Activated T-cell treated with anti-CD3 and anti-CD28 coated beads for 1 hour (primary cell): ENCODE results near the gene TIMM44.
"Not testable (repeated sequence)": the region's sequence is repeated elsewhere in the genome, so short reads cannot be mapped to it uniquely, and the experiment has no call there.

Experiments
- DNase-seq: peaks from one replicate; pipeline ENCODE4 v3.0.0-alpha.2; 2020; ENCODE audit warnings: low read depth

The TIMM44 gene

GRCh38 chr19:7925171-7925851 lies 18.2 kb downstream of the TIMM44 start:
- DNase-seq, result peak; percentile 73

- no peak for DNase-seq
Observed at GRCh38 chr19:7924651-7925170, 18.8 kb downstream of the TIMM44 start.

GRCh38 chr19:7924241-7924640 lies 19.2 kb downstream of the TIMM44 start:
- no peak for DNase-seq

- no peak for DNase-seq
Observed at GRCh38 chr19:7923295-7924191, 19.9 kb downstream of the TIMM44 start.

- DNase-seq, result no peak
Observed at GRCh38 chr19:7922836-7923195, 20.6 kb downstream of the TIMM44 start.

- DNase-seq, result no peak
Observed at GRCh38 chr19:7921967-7922835, 21.3 kb downstream of the TIMM44 start.

GRCh38 chr19:7921302-7921966 lies 22.0 kb downstream of the TIMM44 start:
- no peak for DNase-seq

GRCh38 chr19:7920519-7921301 lies 22.8 kb downstream of the TIMM44 start:
- DNase-seq, result peak; percentile 100

- DNase-seq, result peak; percentile 95
Observed at GRCh38 chr19:7919610-7920518, 23.6 kb downstream of the TIMM44 start, which contains the start of gene SNAPC2. Gene SNAPC2 (plus strand): TSS chr19:7920338. CDS start chr19:7920367, 29 bp downstream.

GRCh38 chr19:7918615-7919421 lies 24.6 kb downstream of the TIMM44 start:
- no peak for DNase-seq

- DNase-seq, result not testable (repeated sequence)
Observed at GRCh38 chr19:7918062-7918614, 25.3 kb downstream of the TIMM44 start.

GRCh38 chr19:7917267-7918061 lies 26.0 kb downstream of the TIMM44 start:
- DNase-seq, result peak; percentile 47

GRCh38 chr19:7916955-7917266 lies 26.6 kb downstream of the TIMM44 start:
- DNase-seq, result no peak

- no peak for DNase-seq
Observed at GRCh38 chr19:7916103-7916954, 27.1 kb downstream of the TIMM44 start.

GRCh38 chr19:7915250-7916102 lies 28.0 kb downstream of the TIMM44 start:
- no peak for DNase-seq

GRCh38 chr19:7914598-7915045 lies 28.8 kb downstream of the TIMM44 start, which contains the start of gene TGFBR3L:
Gene TGFBR3L (plus strand): TSS chr19:7914830.
- DNase-seq, result no peak
